Osteoblast (primary cell): ENCODE data around the gene TBC1D7. TPM values are rescaled to one million over a fixed set of nuclear protein-coding genes. Genes with fewer than 3 reads are reported as not detected.

ENCODE experiments used
- DNase-seq: peaks from one replicate; pipeline ENCODE4 v3.0.0; 2011; ENCODE audit warnings: low spot score, mixed read lengths; ENCODE audit not compliant: insufficient read length; ENCODE audit errors: missing footprints
- H2AFZ ChIP-seq: 2 replicates; pipeline ENCODE4 v1.6.0; 2011; ENCODE audit warnings: mild to moderate bottlenecking, low read length
- H3K27ac ChIP-seq: 2 replicates; pipeline ENCODE4 v1.5.1; 2011; ENCODE audit warnings: mild to moderate bottlenecking, low read depth, low read length, moderate library complexity
- H3K27me3 ChIP-seq: 2 replicates; pipeline ENCODE4 v1.6.0; 2012; ENCODE audit warnings: mild to moderate bottlenecking, control low read depth, inconsistent platforms, low read length, moderate library complexity; ENCODE audit not compliant: insufficient read depth
- H3K36me3 ChIP-seq: 2 replicates; pipeline ENCODE4 v1.5.1; 2011; ENCODE audit warnings: mild to moderate bottlenecking, low read length, control low read depth, moderate library complexity; ENCODE audit not compliant: insufficient read depth
- H3K4me1 ChIP-seq: 2 replicates; pipeline ENCODE4 v1.5.1; 2011; ENCODE audit warnings: mild to moderate bottlenecking, low read length, control low read depth, moderate library complexity; ENCODE audit not compliant: insufficient read depth
- H3K4me2 ChIP-seq: 2 replicates; pipeline ENCODE4 v1.6.0; 2011; ENCODE audit warnings: mild to moderate bottlenecking, low read length; ENCODE audit not compliant: insufficient read depth
- H3K4me3 ChIP-seq: fragments of 200-600 bp; sonication (generic); 3 replicates; pipeline ENCODE4 v1.5.1; 2012; ENCODE audit warnings: mild to moderate bottlenecking, low read length, inconsistent platforms; ENCODE audit not compliant: insufficient read depth
- H3K79me2 ChIP-seq: 2 replicates; pipeline ENCODE4 v1.6.0; 2012; ENCODE audit warnings: mild to moderate bottlenecking, low read length, control low read depth, inconsistent platforms; ENCODE audit not compliant: insufficient read depth
- H3K9me3 ChIP-seq: 2 replicates; pipeline ENCODE4 v1.5.1; 2011; ENCODE audit warnings: low read depth, low read length, control low read depth
- H4K20me1 ChIP-seq: 2 replicates; pipeline ENCODE4 v1.6.0; 2012; ENCODE audit warnings: mild to moderate bottlenecking, low read length, control low read depth; ENCODE audit not compliant: insufficient read depth
- total RNA-seq: library from RNA; depleted of rRNA; stranded (reverse); fragments of >200 nt; gene quantifications from 2 replicates; pipeline ENCODE4 v1.2.3, GENCODE V29; 2012
- TF ChIP-seq, protein P1 (sequence below): IDR thresholded peaks from 2 replicates; pipeline ENCODE4 v1.5.1; 2011; ENCODE audit warnings: mild to moderate bottlenecking, low read depth, low read length, moderate library complexity; ENCODE audit errors: extremely low read depth

Gene TBC1D7
- total RNA-seq, 1 donor: 18.8 TPM

- TF ChIP-seq, protein P1, sequence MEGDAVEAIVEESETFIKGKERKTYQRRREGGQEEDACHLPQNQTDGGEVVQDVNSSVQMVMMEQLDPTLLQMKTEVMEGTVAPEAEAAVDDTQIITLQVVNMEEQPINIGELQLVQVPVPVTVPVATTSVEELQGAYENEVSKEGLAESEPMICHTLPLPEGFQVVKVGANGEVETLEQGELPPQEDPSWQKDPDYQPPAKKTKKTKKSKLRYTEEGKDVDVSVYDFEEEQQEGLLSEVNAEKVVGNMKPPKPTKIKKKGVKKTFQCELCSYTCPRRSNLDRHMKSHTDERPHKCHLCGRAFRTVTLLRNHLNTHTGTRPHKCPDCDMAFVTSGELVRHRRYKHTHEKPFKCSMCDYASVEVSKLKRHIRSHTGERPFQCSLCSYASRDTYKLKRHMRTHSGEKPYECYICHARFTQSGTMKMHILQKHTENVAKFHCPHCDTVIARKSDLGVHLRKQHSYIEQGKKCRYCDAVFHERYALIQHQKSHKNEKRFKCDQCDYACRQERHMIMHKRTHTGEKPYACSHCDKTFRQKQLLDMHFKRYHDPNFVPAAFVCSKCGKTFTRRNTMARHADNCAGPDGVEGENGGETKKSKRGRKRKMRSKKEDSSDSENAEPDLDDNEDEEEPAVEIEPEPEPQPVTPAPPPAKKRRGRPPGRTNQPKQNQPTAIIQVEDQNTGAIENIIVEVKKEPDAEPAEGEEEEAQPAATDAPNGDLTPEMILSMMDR: no peak
- no peak for DNase-seq
Observed at GRCh38 chr6:13373488-13373886, 45.1 kb upstream of the TBC1D7 start.

GRCh38 chr6:13372688-13373487 lies 44.6 kb upstream of the TBC1D7 start:
- no peak overlapping the region for H3K27ac ChIP-seq
- no peaks in the 10 kb centered on the region for H4K20me1 ChIP-seq
- TF ChIP-seq, protein P1: no peak
- no peak overlapping the region for H3K4me2 ChIP-seq
- no peak overlapping the region for H2AFZ ChIP-seq
- H3K4me3 ChIP-seq: no peak overlapping the region
- no peaks in the 10 kb centered on the region for H3K9me3 ChIP-seq
- H3K4me1 ChIP-seq: no peaks in the 10 kb centered on the region
- no peaks in the 10 kb centered on the region for H3K36me3 ChIP-seq
- no peaks in the 10 kb centered on the region for H3K27me3 ChIP-seq
- no peak for DNase-seq
- no peaks in the 10 kb centered on the region for H3K79me2 ChIP-seq

More at GRCh38 chr6:13373488-13373886, 45.1 kb upstream of the TBC1D7 start:
- no peaks in the 10 kb centered on the region for H4K20me1 ChIP-seq
- H2AFZ ChIP-seq: no peak overlapping the region
- H3K36me3 ChIP-seq: no peaks in the 10 kb centered on the region
- no peak overlapping the region for H3K27ac ChIP-seq
- no peak overlapping the region for H3K4me3 ChIP-seq
- no peaks in the 10 kb centered on the region for H3K27me3 ChIP-seq
- no peaks in the 10 kb centered on the region for H3K4me1 ChIP-seq
- no peaks in the 10 kb centered on the region for H3K79me2 ChIP-seq
- H3K9me3 ChIP-seq: no peaks in the 10 kb centered on the region
- H3K4me2 ChIP-seq: no peak overlapping the region

DNA sequence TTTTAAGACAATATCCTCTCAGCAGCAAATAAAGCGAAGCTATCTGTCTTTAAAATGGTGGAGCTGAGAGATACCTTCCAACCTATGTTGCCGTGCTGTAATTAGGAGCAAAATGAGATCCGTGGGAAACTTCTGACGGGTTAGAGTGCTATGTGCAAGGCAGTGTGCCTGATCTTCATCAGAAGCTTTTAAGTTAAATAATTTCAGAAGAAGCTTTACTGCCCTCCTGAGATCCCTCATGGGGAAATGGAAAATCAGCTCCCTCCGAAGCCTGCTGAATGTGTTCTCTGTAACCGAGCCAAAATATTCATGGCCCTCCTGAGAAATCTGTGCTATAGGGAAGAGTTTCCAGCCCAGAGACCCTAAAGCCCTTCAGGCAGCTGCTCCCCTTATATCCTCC lies 43.7 kb upstream of the TBC1D7 start:
- Histone ChIP-seq H3K79me2 (no peaks in the 10 kb centered on the region), H3K9me3 (no peaks in the 10 kb centered on the region), H3K4me3 (no peak overlapping the region), H3K27ac (no peak overlapping the region), H4K20me1 (no peaks in the 10 kb centered on the region), H3K36me3 (no peaks in the 10 kb centered on the region), H3K27me3 (no peaks in the 10 kb centered on the region), H2AFZ (peak overlapping the region; percentile 14), H3K4me1 (no peaks in the 10 kb centered on the region), H3K4me2 (no peak overlapping the region)
- TF ChIP-seq, protein P1: no peak
- DNase-seq: no peak

DNA sequence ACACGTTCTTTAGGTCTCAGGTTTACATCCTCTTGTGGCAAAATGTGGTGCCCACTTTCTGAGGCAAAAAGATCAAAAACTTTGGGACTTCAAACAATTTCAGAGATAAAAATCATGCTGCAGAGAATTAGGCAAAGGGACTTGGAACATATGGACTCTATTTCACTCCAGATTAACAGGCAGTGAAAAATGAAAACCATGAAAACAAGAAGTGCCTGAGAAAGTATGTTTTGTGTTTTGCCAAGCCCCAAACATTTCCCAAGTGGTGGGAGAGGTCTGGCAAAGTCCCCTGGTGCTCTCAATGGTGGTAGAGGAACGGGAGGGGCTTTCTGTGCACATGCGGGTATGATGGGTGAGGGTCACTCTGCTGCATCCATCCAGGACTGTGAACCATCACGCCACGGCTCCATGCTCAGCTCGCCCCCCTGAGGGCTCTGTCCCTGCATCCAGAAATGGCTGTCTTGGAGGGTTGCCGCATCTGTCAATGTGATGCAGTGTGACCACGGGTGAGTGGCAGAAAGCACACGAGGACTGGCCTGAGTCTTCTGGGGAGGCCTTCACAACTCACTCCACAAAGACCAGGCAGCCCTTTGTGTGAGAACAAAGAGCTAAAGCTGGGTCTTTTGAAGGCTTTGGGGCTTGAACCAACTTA lies 43.2 kb upstream of the TBC1D7 start:
- no peaks in the 10 kb centered on the region for H3K9me3 ChIP-seq
- H3K4me2 ChIP-seq: no peak overlapping the region
- no peaks in the 10 kb centered on the region for H3K27me3 ChIP-seq
- H3K36me3 ChIP-seq: no peaks in the 10 kb centered on the region
- H3K79me2 ChIP-seq: no peaks in the 10 kb centered on the region
- TF ChIP-seq, protein P1: no peak
- no peaks in the 10 kb centered on the region for H3K4me1 ChIP-seq
- peak overlapping the region; percentile 14 for H2AFZ ChIP-seq
- no peak overlapping the region for H3K4me3 ChIP-seq
- H3K27ac ChIP-seq: no peak overlapping the region
- no peak for DNase-seq
- H4K20me1 ChIP-seq: no peaks in the 10 kb centered on the region
